Body of pancreas (tissue), 4 donors: ENCODE measurements around the gene FBLN1. TPM values are rescaled to one million over a fixed set of nuclear protein-coding genes. Genes with fewer than 3 reads are reported as not detected.

Source experiments
- ATAC-seq: fragments of 150-250 bp; one replicate; pipeline ENCODE4 v1.9.1; 2016
- DNase-seq, 4 donors: peaks; one replicate each; pipeline ENCODE4 v3.0.0-alpha.2; 2019
- H3K27ac ChIP-seq, 4 donors: fragments of 200-600 bp; sonication (generic); 1 replicate in 3 of 4; 2 replicates in 1 of 4; pipeline versions ENCODE4 v1.5.1 to v1.6.1; 2016 to 2019; ENCODE audit warnings: mild to moderate bottlenecking in 1 of 4, mixed read lengths in 1 of 4, moderate library complexity in 1 of 4
- H3K27me3 ChIP-seq, 2 donors: fragments of 200-600 bp; sonication (generic); one replicate each; pipeline ENCODE4 v1.6.0; 2016; ENCODE audit warnings: mild to moderate bottlenecking in 1 of 2
- H3K36me3 ChIP-seq, 2 donors: fragments of 200-600 bp; sonication (generic); replicated peaks in 1 of 2; 2 replicates each; pipeline ENCODE4 v1.5.1; 2016; ENCODE audit warnings: low read depth in 2 of 2; ENCODE audit not compliant: insufficient read depth in 1 of 2
- H3K4me1 ChIP-seq: fragments of 200-600 bp; sonication (generic); one replicate; pipeline ENCODE4 v1.6.0; 2016
- H3K4me3 ChIP-seq, 2 donors: fragments of 200-600 bp; sonication (generic); 1 replicate in 1 of 2; 2 replicates in 1 of 2; pipeline ENCODE4 v1.5.1; 2016 to 2019
- H3K9me3 ChIP-seq, 3 donors: fragments of 200-600 bp; sonication (generic); 1 replicate in 2 of 3; 2 replicates in 1 of 3; pipeline ENCODE4 v1.5.1; 2016
- POLR2A ChIP-seq, 3 donors: fragments of 450-650 bp; IDR thresholded peaks; one replicate each; pipeline ENCODE4 v1.6.1; 2016; ENCODE audit warnings: antibody characterized with exemption in 3 of 3, mild to moderate bottlenecking in 2 of 3
- WGBS, 2 donors: methylation state at CpG; one replicate each; pipeline ENCODE4 v1.1.5; 2017; 5-methylcytosine and 5-hydroxymethylcytosine counted together
- intact Hi-C: fragments of 100-400 bp; cut with DNase I; formaldehyde crosslinking; loops from one replicate; pipeline ENCODE4 v1.15.1; 2023
- total RNA-seq, 2 donors: library from RNA; depleted of rRNA; stranded (reverse); fragments of >200 nt; gene quantifications; one replicate each; pipeline ENCODE4 v1.1.0, GENCODE V29; 2016
- TF ChIP-seq, protein P1 (sequence below), 7 experiments: fragments of 450-650 bp in 4 of 7; fragments of 200-600 bp in 3 of 7; sonication (generic) in 3 of 7; IDR thresholded peaks; one replicate each; pipeline ENCODE4 v1.5.1; 2016 to 2019; ENCODE audit warnings: antibody characterized with exemption in 7 of 7

FBLN1 gene
- total RNA-seq, 2 donors from 2014 or later = 97.0 to 119 TPM

- WGBS, 2 donors = 76 to 79% methylated on average over 6 of the region's 6 CpGs
- H3K27ac ChIP-seq = no peak overlapping the region
- H3K9me3 ChIP-seq = no peaks in the 10 kb centered on the region
- no peaks in the 10 kb centered on the region for H3K27me3 ChIP-seq
- peak in 1 of 4 donors; percentile 13 for DNase-seq
- H3K4me1 ChIP-seq = peaks cover 4% of the 10 kb centered on the region
- no peak overlapping the region for H3K4me3 ChIP-seq
- no peaks in the 10 kb centered on the region for H3K36me3 ChIP-seq
- TF ChIP-seq, protein P1, sequence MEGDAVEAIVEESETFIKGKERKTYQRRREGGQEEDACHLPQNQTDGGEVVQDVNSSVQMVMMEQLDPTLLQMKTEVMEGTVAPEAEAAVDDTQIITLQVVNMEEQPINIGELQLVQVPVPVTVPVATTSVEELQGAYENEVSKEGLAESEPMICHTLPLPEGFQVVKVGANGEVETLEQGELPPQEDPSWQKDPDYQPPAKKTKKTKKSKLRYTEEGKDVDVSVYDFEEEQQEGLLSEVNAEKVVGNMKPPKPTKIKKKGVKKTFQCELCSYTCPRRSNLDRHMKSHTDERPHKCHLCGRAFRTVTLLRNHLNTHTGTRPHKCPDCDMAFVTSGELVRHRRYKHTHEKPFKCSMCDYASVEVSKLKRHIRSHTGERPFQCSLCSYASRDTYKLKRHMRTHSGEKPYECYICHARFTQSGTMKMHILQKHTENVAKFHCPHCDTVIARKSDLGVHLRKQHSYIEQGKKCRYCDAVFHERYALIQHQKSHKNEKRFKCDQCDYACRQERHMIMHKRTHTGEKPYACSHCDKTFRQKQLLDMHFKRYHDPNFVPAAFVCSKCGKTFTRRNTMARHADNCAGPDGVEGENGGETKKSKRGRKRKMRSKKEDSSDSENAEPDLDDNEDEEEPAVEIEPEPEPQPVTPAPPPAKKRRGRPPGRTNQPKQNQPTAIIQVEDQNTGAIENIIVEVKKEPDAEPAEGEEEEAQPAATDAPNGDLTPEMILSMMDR (IDR thresholded peaks at IDR 0.05) = no peak
- TF ChIP-seq POLR2A (IDR thresholded peaks at IDR 0.05) = no peak
- no peak for ATAC-seq
- intact Hi-C loops = no loop called here
These were observed 29.0 kb upstream of the FBLN1 start for GRCh38 chr22:45473626-45474237.

DNA sequence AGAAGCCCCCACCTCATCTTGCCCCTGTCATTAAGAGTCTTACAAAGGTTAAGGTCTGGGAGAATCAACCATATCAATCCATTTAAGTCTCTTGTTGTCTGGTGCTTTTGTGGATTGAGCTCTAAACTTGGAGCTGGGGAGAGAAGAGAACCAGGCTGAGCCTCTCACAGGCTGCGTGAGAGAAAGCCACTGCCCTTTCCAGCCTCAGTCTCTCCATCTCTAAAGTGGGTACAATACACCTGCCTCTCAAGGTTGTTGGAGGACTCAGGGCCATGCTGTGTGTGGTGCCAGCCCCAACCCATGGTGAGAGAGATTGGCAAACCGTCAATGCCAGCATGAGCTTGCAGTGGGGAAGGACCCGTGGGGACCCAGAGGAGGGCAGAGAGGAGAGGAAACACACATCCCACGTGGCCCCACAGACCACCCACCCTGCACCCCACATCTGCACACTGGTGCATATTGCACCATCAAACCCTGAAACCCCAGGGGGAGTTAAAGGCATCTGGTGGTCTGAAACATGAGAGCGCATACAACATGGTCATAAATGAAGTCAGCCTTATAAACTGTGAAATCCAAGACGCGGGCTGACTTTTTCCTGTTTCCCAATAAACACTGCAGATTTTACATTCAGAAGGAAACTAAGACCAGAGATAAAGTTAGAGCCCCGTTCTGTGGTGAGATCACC is 27.5 kb upstream of the FBLN1 start:
- Histone ChIP-seq H3K36me3 (no peaks in the 10 kb centered on the region), H3K4me3 (no peak overlapping the region), H3K27me3 (no peaks in the 10 kb centered on the region), H3K4me1 (no peaks in the 10 kb centered on the region), H3K27ac (no peak overlapping the region), H3K9me3 (no peaks in the 10 kb centered on the region)
- no peak for DNase-seq
- whole genome bisulfite sequencing, 2 donors = 57% methylated on average over 4 to 8 of the region's 8 CpGs
- no peak for ATAC-seq
- intact Hi-C loops = no loop called here
- TF ChIP-seq POLR2A (IDR thresholded peaks at IDR 0.05) = no peak
- TF ChIP-seq, protein P1 (IDR thresholded peaks at IDR 0.05) = no peak

DNA sequence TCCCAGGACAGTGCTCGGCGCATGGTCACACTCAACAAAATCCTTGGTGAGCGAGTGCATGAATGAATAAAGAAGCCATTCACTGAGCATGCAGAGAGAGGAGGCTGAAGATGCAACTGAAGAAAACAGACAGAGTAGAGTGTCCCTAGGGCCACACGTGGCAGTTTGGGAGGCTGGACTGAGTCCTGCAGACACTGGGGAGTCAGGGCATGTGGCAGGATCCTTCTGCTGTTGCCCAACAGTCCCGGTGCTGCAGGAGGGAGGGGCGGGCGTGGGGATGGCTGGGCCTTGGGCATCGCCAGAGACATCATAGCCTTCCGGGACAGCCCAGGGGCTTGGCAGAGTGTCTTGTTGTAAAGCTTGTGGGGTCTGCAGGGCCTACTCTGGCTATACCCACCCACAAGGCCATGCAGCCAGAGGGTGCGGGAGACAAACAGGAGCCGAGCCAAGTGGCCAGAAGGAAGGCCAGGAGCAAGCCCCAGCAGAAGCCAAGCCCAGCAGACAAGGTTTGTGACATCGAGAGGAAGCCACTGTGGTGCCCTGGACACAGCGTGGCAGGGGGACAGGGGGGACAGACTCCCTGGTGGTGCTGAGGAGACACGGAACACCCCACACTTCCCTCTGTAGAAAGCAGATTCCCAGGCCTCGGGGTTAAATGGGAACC is 26.7 kb upstream of the FBLN1 start:
- ATAC-seq (no peak), DNase-seq (no peak)
- H3K27ac ChIP-seq = no peak overlapping the region
- intact Hi-C loops = no loop called here
- H3K9me3 ChIP-seq = no peaks in the 10 kb centered on the region
- 65 to 82% methylated on average over 10 to 15 of the region's 15 CpGs for WGBS, 2 donors
- TF ChIP-seq, protein P1 (IDR thresholded peaks at IDR 0.05) = no peak
- TF ChIP-seq POLR2A (IDR thresholded peaks at IDR 0.05) = no peak
- H3K4me3 ChIP-seq = no peak overlapping the region
- H3K4me1 ChIP-seq = no peaks in the 10 kb centered on the region
- no peaks in the 10 kb centered on the region for H3K27me3 ChIP-seq
- no peaks in the 10 kb centered on the region for H3K36me3 ChIP-seq

DNA sequence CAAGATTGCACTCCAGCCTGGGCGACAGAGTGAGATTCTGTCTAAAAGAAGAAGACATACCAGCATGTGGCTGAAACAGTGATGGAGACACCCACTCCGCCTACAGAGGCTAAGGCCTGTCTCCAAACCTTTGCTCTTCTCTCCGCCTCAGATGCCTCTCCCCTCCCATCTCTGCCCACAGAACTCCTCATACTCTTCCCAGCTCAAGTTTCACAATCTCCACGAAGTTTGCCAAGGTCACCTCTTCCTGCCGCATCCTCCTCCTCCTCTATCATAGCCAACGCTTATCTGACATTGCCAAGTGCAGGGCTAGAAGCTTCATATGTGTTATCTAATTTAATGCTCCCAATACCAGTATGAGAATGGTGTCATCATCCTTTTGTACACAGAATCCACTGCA is 25.9 kb upstream of the FBLN1 start:
- TF ChIP-seq POLR2A (IDR thresholded peaks at IDR 0.05) = no peak
- TF ChIP-seq, protein P1 (IDR thresholded peaks at IDR 0.05) = no peak
- Histone ChIP-seq H3K4me1 (no peaks in the 10 kb centered on the region), H3K9me3 (no peaks in the 10 kb centered on the region), H3K4me3 (no peak overlapping the region), H3K27ac (no peak overlapping the region), H3K36me3 (no peaks in the 10 kb centered on the region), H3K27me3 (no peaks in the 10 kb centered on the region)
- WGBS, 2 donors = 66 to 68% methylated on average over 6 of the region's 6 CpGs
- intact Hi-C loops = no loop called here
- ATAC-seq (no peak), DNase-seq (no peak)
